Measurements from ENCODE around the gene PEX5L.

- TF ChIP-seq EZH2phosphoT487 (IDR thresholded peaks at IDR 0.05; ENCODE audit: low read depth) (no peak), CTCF (IDR thresholded peaks at IDR 0.05; ENCODE audit: low read depth, low read length) (no peak)
Measured at GRCh38 chr3:179935710-179936109, 101.0 kb downstream of the PEX5L start.

Measured in OCI-LY3 (cell line).